HG02970 (cell line): ENCODE measurements around the gene CYP2A6.
"Not testable (repeated sequence)": the region's sequence is repeated elsewhere in the genome, so short reads cannot be mapped to it uniquely, and the experiment has no call there.

Experiments used
- ATAC-seq: cut with Tn5 transposase; IDR thresholded peaks from one replicate; pipeline ENCODE4 v1.9.1; 2021; ENCODE audit warnings: mild to moderate bottlenecking, moderate library complexity, moderate number of reproducible peaks; ENCODE audit not compliant: unreplicated experiment, low FRiP score

The CYP2A6 gene

GRCh38 chr19:40850277-40850676 lies at the start of gene CYP2A6:
Gene CYP2A6 (minus strand): TSS chr19:40850447. CDS start chr19:40850426, 21 bp downstream.
- not testable (repeated sequence) for ATAC-seq

- not testable (repeated sequence) for ATAC-seq
Measured at GRCh38 chr19:40899964-40900363, 49.7 kb upstream of the CYP2A6 start.

- not testable (repeated sequence) for ATAC-seq
Measured at GRCh38 chr19:40896843-40897789, 46.9 kb upstream of the CYP2A6 start.

GRCh38 chr19:40896418-40896796 lies 46.2 kb upstream of the CYP2A6 start:
- ATAC-seq, result no peak

GRCh38 chr19:40893112-40893511 lies 42.9 kb upstream of the CYP2A6 start:
- ATAC-seq, result no peak

GRCh38 chr19:40889366-40889765 lies 39.1 kb upstream of the CYP2A6 start:
- no peak for ATAC-seq

GRCh38 chr19:40888191-40888590 lies 37.9 kb upstream of the CYP2A6 start:
- no peak for ATAC-seq

- ATAC-seq, result not testable (repeated sequence)
Measured at GRCh38 chr19:40884187-40884931, 34.1 kb upstream of the CYP2A6 start.

GRCh38 chr19:40882062-40882461 lies 31.8 kb upstream of the CYP2A6 start, which contains the start of gene CYP2A7:
Gene CYP2A7 (minus strand): TSS chr19:40882231. CDS start chr19:40882210, 21 bp downstream.
- not testable (repeated sequence) for ATAC-seq

GRCh38 chr19:40879349-40879748 lies 29.1 kb upstream of the CYP2A6 start:
- not testable (repeated sequence) for ATAC-seq

- ATAC-seq, result not testable (repeated sequence)
Measured at GRCh38 chr19:40875526-40875951, 25.3 kb upstream of the CYP2A6 start.

- ATAC-seq, result not testable (repeated sequence)
Measured at GRCh38 chr19:40874874-40875273, 24.6 kb upstream of the CYP2A6 start.

- ATAC-seq, result not testable (repeated sequence)
Measured at GRCh38 chr19:40873873-40874272, 23.6 kb upstream of the CYP2A6 start.

GRCh38 chr19:40872209-40872608 lies 22.0 kb upstream of the CYP2A6 start:
- ATAC-seq, result no peak

GRCh38 chr19:40867701-40868100 lies 17.5 kb upstream of the CYP2A6 start:
- ATAC-seq, result no peak

- ATAC-seq, result not testable (repeated sequence)
Measured at GRCh38 chr19:40864739-40865496, 14.7 kb upstream of the CYP2A6 start.

- no peak for ATAC-seq
Measured at GRCh38 chr19:40862785-40863184, 12.5 kb upstream of the CYP2A6 start.

GRCh38 chr19:40862333-40862732 lies 12.1 kb upstream of the CYP2A6 start:
- no peak for ATAC-seq

GRCh38 chr19:40858109-40858508 lies 7.9 kb upstream of the CYP2A6 start:
- no peak for ATAC-seq

- not testable (repeated sequence) for ATAC-seq
Measured at GRCh38 chr19:40852467-40853152, 2.4 kb upstream of the CYP2A6 start.
